Measurements from ENCODE around the gene MORN1.

The MORN1 gene

DNA sequence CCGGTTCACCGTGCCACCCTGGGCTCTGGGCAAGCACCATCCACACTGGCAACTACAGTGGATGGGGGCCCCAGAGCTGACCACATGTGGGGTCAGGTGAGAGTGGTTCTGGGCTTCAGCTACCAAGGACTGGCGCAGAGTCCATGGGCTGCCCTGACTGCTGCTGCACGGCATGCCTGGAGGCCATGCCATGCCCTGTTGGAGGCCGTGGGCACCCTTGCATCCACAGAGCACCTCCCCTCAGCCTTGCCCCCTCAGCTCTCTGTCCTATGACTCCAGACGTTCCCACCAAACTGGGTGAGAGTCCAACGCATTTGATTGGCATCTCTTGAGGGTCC lies 15.5 kb downstream of the MORN1 start:
- in situ Hi-C loops (cut with MboI; ENCODE audit: low sequenced_read_pairs) = no loop called here

GRCh38 chr1:2375246-2375922 lies 16.0 kb downstream of the MORN1 start:
- in situ Hi-C loops (cut with MboI; ENCODE audit: low sequenced_read_pairs) = no loop called here

- in situ Hi-C loops (cut with MboI; ENCODE audit: low sequenced_read_pairs) = no loop called here
Measured at GRCh38 chr1:2374252-2375155, 16.9 kb downstream of the MORN1 start.

- in situ Hi-C loops (cut with MboI; ENCODE audit: low sequenced_read_pairs) = no loop called here
Measured at GRCh38 chr1:2373551-2374251, 17.7 kb downstream of the MORN1 start.

DNA sequence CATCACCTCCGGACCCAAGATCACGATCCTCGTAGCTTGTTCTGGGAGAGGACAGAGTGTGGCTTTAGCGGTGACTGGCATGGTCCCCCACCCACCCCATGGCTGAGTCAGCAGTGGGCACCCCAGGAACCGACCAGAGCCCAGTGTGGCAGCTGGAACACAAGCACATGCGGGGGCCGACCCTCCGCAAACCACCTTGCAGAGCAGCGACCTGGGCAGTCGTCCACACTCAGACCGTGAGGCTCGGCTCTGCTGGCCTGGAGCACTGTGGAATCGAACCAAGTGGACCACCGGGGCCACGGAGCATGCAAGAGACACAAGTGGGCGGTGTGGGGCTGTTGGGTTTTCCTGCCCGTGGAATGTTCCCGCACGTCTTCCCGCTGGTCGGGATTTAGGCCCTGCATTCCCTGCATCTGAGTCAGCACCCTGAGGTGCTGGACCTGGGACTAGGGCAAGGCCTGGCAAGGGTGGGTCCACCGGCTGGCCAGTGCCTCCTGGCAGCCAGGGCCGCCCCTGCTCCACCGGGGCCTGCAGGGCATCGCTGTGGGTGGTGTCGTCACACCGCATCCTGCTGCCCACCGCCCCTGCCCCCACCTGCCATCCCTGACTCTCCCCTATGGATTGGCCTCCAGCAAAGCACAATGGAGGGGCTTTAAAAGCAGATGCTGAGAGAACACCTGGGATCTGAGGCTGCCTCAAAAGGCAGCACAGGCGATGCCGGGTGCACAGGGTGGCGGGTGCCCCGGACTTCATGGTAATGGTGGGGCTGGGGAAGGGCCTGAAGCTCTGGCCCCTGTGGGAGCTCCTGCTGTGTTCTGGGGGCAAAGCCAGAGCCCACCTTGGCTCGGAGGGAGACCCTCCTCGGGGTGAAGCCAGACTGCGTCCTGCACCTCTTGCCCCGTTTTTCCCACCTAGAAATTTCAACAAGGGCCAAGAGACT lies 18.5 kb downstream of the MORN1 start:
- in situ Hi-C loops (cut with MboI; ENCODE audit: low sequenced_read_pairs) = no loop called here

DNA sequence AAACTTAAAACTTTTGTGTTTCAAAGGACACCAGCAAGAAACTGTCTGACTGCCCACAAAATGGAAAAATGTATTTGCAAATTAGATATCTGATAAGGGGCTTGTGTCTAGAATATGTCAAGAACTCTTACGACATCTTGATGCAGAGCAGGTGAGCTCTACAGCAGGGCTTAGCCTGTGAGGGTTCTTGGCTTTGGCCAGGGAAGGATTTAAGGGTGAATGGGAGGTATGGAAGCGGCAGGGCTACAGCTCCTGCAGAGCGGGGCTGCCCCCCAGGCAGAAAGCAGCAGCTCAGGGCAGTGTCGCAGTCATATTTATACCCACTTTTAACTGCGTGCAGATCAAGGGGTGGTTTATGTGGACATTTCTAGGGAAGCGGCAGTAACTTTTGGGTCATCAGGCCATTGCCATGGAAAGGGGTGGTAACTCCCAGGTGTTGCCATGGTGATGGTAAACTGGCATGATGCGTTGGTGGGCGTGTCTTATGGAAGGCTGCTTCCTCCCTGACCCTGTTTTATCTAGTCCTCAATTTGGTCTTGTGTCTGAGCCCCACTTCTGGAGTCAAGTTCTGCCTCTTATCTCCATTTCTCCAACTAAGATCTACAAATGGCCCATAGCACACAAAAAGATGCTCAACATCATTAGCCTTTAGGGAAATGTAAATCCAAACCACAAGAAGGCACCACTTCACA lies 23.2 kb downstream of the MORN1 start:
- in situ Hi-C loops (cut with MboI; ENCODE audit: low sequenced_read_pairs) = no loop called here

GRCh38 chr1:2363847-2364513 lies 27.4 kb downstream of the MORN1 start:
- in situ Hi-C loops (cut with MboI; ENCODE audit: low sequenced_read_pairs) = no loop called here

GRCh38 chr1:2360588-2361364 lies 30.6 kb downstream of the MORN1 start:
- in situ Hi-C loops (cut with MboI; ENCODE audit: low sequenced_read_pairs) = no loop called here

- in situ Hi-C loops (cut with MboI; ENCODE audit: low sequenced_read_pairs) = no loop called here
Measured at GRCh38 chr1:2358651-2359640, 32.4 kb downstream of the MORN1 start.

- in situ Hi-C loops (cut with MboI; ENCODE audit: low sequenced_read_pairs) = no loop called here
Measured at GRCh38 chr1:2358072-2358471, 33.3 kb downstream of the MORN1 start.

DNA sequence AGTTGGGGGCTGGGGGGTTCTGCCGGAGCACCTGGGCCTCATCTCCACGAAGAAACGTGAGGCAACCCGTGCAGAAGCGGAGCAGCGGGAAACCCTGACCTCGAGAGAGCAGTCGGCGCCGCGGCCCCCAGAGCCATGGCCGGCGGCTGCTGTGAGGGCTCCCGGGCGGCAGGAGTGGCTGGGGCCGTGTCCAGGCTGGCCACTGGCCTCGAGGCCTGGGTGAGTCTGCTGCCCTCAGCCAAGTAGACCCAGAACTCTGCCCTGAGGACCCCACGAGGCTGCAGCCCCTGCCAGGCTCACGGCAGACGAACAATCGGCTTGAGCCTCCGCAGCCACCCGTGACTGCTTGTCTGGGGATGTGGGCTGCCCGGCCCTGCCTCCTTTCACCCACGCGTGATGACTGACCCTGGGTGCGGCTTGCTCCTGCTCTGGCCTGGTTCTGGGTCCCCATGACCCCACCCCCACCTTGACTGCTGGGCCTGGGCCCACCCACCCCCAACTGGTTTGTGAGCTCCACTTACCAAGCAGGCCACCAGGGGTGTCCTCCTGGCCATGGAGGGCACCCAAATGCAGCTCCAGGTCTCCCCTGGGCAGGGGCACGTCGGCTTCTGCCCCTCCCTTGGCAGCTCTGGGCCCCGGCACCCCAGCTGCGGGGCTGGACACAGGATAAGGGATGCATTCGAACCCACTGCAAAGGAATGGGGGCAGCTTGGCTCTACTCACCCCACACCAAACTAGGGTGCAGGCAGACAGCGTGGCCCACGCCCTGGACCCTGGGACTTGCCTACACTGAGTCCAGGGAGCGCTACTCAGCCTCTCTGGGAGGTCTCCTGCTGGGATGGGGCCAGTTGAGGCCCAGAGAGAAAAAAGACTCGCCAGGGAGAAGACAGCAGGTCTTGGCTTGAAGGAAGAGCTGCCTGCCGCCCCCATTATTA lies 34.2 kb downstream of the MORN1 start:
- in situ Hi-C loops (cut with MboI; ENCODE audit: low sequenced_read_pairs) = no loop called here

GRCh38 chr1:2356401-2356800 lies 35.0 kb downstream of the MORN1 start:
- in situ Hi-C loops (cut with MboI; ENCODE audit: low sequenced_read_pairs) = no loop called here

GRCh38 chr1:2355373-2356261 lies 35.7 kb downstream of the MORN1 start:
- in situ Hi-C loops (cut with MboI; ENCODE audit: low sequenced_read_pairs) = no loop called here

DNA sequence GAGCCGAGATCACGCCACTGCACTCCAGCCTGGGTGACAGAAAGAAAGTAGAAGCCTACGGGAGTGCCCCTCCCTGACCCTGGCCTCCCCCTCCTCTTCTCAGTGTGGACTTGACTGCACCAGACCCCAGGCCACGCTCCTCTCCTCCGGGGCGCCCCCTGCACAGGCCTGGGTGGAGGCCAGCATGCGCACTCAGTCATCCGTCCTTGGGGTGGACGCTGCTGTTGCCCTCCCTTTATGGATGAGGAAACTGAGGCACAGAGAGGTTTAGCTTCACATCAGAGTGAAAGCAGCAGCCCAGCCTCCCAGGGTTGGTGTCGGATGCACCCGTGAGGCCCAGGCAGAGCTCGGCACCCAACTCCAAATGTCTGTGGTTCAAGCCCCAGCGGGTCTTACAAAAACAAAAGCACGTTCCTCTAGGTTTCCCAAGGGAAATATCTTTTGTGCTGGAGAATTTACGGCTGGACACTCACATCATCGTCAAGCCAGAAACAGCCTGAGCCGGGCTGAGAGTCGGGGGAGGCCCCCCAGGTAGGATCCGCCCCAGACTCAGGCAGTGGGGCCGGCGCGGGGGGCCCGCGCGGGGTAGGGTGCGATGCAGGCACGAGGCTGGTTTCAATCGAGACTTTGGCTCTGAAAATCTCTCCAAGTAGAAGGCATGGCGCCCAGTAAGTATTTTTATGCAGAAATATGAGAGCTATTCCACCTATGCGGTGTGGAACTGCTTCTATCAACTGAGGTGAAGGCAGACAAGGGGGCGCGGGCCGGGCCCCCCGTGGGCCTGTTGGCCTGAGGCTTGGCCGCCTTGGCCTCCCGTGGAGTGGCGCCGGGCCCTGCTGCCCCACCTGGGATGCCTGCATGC lies 36.6 kb downstream of the MORN1 start:
- in situ Hi-C loops (cut with MboI; ENCODE audit: low sequenced_read_pairs) = no loop called here
